Neutrophil (primary cell): Measurements from ENCODE around the gene TUBB6.

ENCODE experiments used
- H3K27ac ChIP-seq: fragments of 200-600 bp; sonication (generic); 2 replicates; pipeline ENCODE4 v1.5.1; 2016; ENCODE audit warnings: mild to moderate bottlenecking, moderate library complexity
- H3K27me3 ChIP-seq: fragments of 200-600 bp; sonication (generic); 2 replicates; pipeline ENCODE4 v1.6.0; 2016; ENCODE audit warnings: mild to moderate bottlenecking
- H3K36me3 ChIP-seq: fragments of 200-600 bp; sonication (generic); 2 replicates; pipeline ENCODE4 v1.5.1; 2017
- H3K4me1 ChIP-seq, 2 experiments: fragments of 200-600 bp in 1 of 2; sonication (generic) in 1 of 2; 1 replicate in 1 of 2; 2 replicates in 1 of 2; pipeline versions ENCODE4 v1.5.1 to v1.6.1; 2013 to 2016; ENCODE audit warnings: low read depth in 1 of 2, low read length in 1 of 2, mild to moderate bottlenecking in 1 of 2, moderate library complexity in 1 of 2; ENCODE audit not compliant: control insufficient read depth in 1 of 2, insufficient read depth in 1 of 2
- H3K4me3 ChIP-seq, 2 experiments: fragments of 200-600 bp in 1 of 2; sonication (generic) in 1 of 2; 1 replicate in 1 of 2; 2 replicates in 1 of 2; pipeline ENCODE4 v1.5.1; 2013 to 2016; ENCODE audit warnings: low read depth in 1 of 2, low read length in 1 of 2, mild to moderate bottlenecking in 1 of 2, moderate library complexity in 1 of 2
- H3K9me3 ChIP-seq: fragments of 200-600 bp; sonication (generic); 2 replicates; pipeline ENCODE4 v1.5.1; 2016
- TF ChIP-seq, protein P1 (sequence below): fragments of 200-600 bp; sonication (generic); IDR thresholded peaks from 2 replicates; pipeline ENCODE4 v1.5.1; 2016; ENCODE audit warnings: antibody characterized with exemption

The TUBB6 gene

DNA sequence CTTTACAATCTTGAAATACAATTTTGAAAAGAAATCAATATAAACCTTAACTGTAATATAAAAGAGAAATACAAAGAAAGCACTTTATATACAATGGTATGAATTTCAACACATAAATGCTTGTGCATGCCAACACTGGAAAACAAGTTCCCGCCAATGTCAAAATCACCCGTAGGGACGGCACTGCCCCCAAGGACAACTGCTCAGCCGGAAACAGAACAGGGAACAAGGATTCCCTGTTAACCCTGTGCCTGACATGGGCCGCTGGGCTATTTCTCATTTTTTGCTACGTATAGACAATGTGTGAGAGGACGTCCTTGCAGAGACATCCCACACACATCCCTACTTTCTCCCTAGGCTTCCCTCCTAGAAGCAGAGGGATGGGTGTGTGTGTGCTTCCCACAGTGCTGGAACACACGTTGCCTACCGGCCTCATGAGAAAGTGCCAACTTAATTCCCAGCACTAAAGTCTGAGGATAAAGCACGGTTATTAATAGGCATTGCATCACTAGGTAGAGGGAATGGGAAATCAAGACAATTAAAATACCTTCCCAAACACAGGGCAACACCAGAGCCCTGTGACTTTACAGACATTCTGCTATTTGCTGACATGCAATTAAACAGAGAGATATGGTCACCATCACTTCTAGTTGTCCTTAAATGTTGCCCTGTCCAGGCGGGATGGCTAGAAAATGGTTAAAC is 54.6 kb downstream of the TUBB6 start:
- Histone ChIP-seq H3K36me3 (peaks cover 44% of the 10 kb centered on the region), H3K27ac (no peak overlapping the region), H3K27me3 (no peaks in the 10 kb centered on the region), H3K4me3 (no peak overlapping the region), H3K4me1 (no peaks in the 10 kb centered on the region), H3K9me3 (no peaks in the 10 kb centered on the region)
- TF ChIP-seq, protein P1, sequence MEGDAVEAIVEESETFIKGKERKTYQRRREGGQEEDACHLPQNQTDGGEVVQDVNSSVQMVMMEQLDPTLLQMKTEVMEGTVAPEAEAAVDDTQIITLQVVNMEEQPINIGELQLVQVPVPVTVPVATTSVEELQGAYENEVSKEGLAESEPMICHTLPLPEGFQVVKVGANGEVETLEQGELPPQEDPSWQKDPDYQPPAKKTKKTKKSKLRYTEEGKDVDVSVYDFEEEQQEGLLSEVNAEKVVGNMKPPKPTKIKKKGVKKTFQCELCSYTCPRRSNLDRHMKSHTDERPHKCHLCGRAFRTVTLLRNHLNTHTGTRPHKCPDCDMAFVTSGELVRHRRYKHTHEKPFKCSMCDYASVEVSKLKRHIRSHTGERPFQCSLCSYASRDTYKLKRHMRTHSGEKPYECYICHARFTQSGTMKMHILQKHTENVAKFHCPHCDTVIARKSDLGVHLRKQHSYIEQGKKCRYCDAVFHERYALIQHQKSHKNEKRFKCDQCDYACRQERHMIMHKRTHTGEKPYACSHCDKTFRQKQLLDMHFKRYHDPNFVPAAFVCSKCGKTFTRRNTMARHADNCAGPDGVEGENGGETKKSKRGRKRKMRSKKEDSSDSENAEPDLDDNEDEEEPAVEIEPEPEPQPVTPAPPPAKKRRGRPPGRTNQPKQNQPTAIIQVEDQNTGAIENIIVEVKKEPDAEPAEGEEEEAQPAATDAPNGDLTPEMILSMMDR: no peak

DNA sequence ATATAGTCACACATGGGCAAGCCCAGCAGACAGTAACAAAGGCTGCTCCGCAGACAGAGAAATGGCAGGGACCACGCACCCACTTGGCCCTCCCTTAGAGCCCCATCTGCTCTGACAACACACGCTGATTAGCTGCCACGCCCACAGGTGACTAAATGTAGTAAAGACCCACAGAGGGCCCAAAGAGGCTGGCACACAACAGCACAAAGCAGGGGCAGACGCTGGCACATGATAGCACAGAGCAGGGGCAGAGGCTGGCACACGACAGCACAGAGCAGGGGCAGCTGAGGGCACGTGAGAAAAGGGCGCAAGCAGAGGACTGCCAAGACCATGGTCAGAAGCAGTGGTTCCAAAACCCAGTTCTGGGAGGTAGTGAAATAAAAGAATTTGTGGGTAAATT is 58.3 kb downstream of the TUBB6 start:
- no peaks in the 10 kb centered on the region for H3K4me1 ChIP-seq
- TF ChIP-seq, protein P1: no peak
- no peak overlapping the region for H3K27ac ChIP-seq
- no peaks in the 10 kb centered on the region for H3K27me3 ChIP-seq
- H3K36me3 ChIP-seq: peaks cover 30% of the 10 kb centered on the region
- H3K4me3 ChIP-seq: no peak overlapping the region
- H3K9me3 ChIP-seq: no peaks in the 10 kb centered on the region

DNA sequence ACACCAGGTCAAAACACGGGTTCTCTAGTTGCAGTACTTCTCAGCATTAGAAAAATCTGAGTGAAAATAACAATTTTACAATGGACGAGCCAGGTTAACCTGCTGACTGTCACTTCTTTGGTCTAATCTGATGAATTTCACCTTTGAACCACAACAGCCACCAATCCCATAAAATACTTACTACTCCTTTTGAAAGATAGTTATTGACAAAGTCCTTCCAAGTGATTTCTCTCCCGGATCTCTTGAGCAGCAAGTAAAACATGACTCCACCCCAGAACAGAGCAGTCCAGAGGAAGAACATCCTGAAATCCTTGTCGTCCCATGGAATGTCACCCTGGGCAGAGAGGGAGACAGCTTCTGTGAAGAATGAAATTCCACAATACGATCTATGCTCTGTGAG is 58.7 kb downstream of the TUBB6 start:
- Histone ChIP-seq H3K36me3 (peaks cover 30% of the 10 kb centered on the region), H3K4me1 (no peaks in the 10 kb centered on the region), H3K4me3 (no peak overlapping the region), H3K9me3 (no peaks in the 10 kb centered on the region), H3K27me3 (no peaks in the 10 kb centered on the region), H3K27ac (no peak overlapping the region)
- TF ChIP-seq, protein P1: no peak

DNA sequence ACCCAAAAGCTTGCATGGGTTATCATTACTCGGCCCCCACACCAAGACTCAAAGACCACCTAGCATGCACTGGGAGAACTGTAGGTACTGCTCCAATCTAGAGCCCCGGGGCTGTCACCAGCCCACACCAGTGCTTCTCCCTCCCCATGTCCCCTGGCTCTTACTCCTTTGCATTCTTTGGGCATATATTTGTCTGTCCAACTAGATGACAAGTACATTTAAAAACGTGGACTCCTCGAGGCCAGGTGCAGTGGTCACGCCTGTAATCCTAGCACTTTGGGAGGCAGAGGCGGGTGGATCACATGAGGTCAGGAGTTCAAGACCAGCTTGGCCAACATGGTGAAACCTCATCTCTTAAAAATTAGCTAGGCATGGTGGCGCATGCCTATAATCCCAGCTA is 61.2 kb downstream of the TUBB6 start:
- no peak overlapping the region for H3K27ac ChIP-seq
- no peaks in the 10 kb centered on the region for H3K9me3 ChIP-seq
- H3K4me3 ChIP-seq: no peak overlapping the region
- no peaks in the 10 kb centered on the region for H3K4me1 ChIP-seq
- peaks cover 25% of the 10 kb centered on the region for H3K36me3 ChIP-seq
- H3K27me3 ChIP-seq: no peaks in the 10 kb centered on the region
- TF ChIP-seq, protein P1: no peak

DNA sequence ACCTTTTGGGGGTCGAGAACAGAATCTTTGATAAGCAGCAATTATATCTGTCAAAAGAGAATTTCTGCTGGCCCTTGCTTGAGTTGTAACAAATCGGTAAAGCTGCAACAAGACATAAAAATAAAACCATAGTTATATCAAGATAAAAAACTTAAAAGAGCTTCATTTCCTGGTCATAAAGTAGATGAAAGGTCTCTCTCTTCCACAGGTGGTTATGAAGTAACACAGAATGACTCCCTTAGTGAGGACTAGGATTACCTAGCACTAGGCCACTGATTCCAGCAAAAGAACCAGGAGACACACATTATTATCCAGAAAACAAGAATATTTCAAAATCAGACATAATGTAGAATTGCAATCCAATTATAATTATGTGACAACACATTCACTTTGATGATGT is 63.5 kb downstream of the TUBB6 start:
- Histone ChIP-seq H3K27me3 (no peaks in the 10 kb centered on the region), H3K4me1 (peaks cover 8 to 9% of the 10 kb centered on the region in 2 experiments), H3K9me3 (no peaks in the 10 kb centered on the region), H3K4me3 (no peak overlapping the region), H3K36me3 (peaks cover 18% of the 10 kb centered on the region), H3K27ac (no peak overlapping the region)
- TF ChIP-seq, protein P1: no peak
